ENCODE results near the gene IFT80.

DNA sequence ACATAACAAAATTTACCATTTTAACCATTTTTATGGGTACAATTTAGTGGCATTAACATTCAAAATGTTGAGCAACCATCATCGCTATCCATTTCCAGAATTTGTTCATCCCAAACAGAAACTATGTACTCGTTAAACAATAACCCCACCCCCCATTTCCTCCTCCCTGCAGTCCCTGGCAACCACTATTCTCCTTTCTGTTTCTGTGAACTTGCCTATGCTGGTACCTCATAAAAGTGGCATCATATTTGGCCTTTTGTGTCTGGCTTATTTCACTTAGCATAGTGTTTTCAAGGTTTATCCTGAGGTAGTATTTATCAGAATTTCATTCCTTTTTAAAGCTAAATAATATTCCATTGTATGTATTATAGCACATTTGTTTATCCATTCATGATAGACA, 141.4 kb downstream of the IFT80 start:
- TF ChIP-seq, protein P1, sequence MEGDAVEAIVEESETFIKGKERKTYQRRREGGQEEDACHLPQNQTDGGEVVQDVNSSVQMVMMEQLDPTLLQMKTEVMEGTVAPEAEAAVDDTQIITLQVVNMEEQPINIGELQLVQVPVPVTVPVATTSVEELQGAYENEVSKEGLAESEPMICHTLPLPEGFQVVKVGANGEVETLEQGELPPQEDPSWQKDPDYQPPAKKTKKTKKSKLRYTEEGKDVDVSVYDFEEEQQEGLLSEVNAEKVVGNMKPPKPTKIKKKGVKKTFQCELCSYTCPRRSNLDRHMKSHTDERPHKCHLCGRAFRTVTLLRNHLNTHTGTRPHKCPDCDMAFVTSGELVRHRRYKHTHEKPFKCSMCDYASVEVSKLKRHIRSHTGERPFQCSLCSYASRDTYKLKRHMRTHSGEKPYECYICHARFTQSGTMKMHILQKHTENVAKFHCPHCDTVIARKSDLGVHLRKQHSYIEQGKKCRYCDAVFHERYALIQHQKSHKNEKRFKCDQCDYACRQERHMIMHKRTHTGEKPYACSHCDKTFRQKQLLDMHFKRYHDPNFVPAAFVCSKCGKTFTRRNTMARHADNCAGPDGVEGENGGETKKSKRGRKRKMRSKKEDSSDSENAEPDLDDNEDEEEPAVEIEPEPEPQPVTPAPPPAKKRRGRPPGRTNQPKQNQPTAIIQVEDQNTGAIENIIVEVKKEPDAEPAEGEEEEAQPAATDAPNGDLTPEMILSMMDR (IDR thresholded peaks at IDR 0.05): no peak
- TF ChIP-seq POLR2A (IDR thresholded peaks at IDR 0.05): no peak
